Heart right ventricle (tissue), 16 donors: ENCODE results near the gene TCF3. TPM values are rescaled to one million over a fixed set of nuclear protein-coding genes. Genes with fewer than 3 reads are reported as not detected.
A peak's percentile ranks its signal among the peaks of the same experiment; 100 is the strongest.

ENCODE experiments used
- ATAC-seq, 8 donors: fragments of 200-7000 bp; cut with Tn5 transposase; one replicate each; pipeline ENCODE4 v1.9.1; 2020; ENCODE audit warnings: mild to moderate bottlenecking in 8 of 8, moderate library complexity in 8 of 8, moderate number of reproducible peaks in 1 of 8
- DNase-seq, 2 donors: peaks; one replicate each; pipeline ENCODE4 v3.0.0-alpha.2; 2020
- H3K27ac ChIP-seq, 10 donors: fragments of 200-600 bp; sonication (generic) in 2 of 10; one replicate each; pipeline versions ENCODE4 v1.5.0 to v1.8.0; 2020 to 2022; ENCODE audit warnings: mild to moderate bottlenecking in 3 of 10
- H3K27me3 ChIP-seq, 7 donors: fragments of 200-600 bp; one replicate each; pipeline ENCODE4 v1.8.0; 2021 to 2022; ENCODE audit warnings: mild to moderate bottlenecking in 2 of 7
- H3K36me3 ChIP-seq, 9 donors: fragments of 200-600 bp; sonication (generic) in 1 of 9; one replicate each; pipeline versions ENCODE4 v1.5.0 to v1.8.0; 2020 to 2022; ENCODE audit warnings: mild to moderate bottlenecking in 2 of 9
- H3K4me1 ChIP-seq, 9 donors: fragments of 200-600 bp; sonication (generic) in 1 of 9; one replicate each; pipeline versions ENCODE4 v1.5.0 to v1.8.0; 2020 to 2022; ENCODE audit warnings: mild to moderate bottlenecking in 4 of 9
- H3K4me3 ChIP-seq, 10 donors: fragments of 200-600 bp; sonication (generic) in 2 of 10; one replicate each; pipeline versions ENCODE4 v1.5.0 to v1.8.0; 2020 to 2022; ENCODE audit warnings: mild to moderate bottlenecking in 7 of 10, moderate library complexity in 2 of 10
- H3K9me3 ChIP-seq, 11 donors: fragments of 200-600 bp in 10 of 11; sonication (generic) in 2 of 11; one replicate each; pipeline versions ENCODE4 v1.5.0 to v1.8.0; 2013 to 2022; ENCODE audit warnings: mild to moderate bottlenecking in 2 of 11, control low read depth in 1 of 11, moderate library complexity in 1 of 11
- CTCF ChIP-seq, 9 donors: fragments of 200-600 bp; sonication (generic) in 2 of 9; IDR thresholded peaks; one replicate each; pipeline versions ENCODE4 v1.5.0 to v1.8.0; 2021 to 2022; ENCODE audit warnings: antibody characterized with exemption in 9 of 9, mild to moderate bottlenecking in 5 of 9, moderate library complexity in 1 of 9
- WGBS, 2 donors: extraction: QIAGEN DNeasy Blood & Tissue Kit; methylation state at CpG; one replicate each; pipeline ENCODE4 v1.1.7; 2013; ENCODE audit warnings: inconsistent platforms in 1 of 2; 5-methylcytosine and 5-hydroxymethylcytosine counted together
- intact Hi-C, 10 donors: fragments of 100-400 bp; cut with DNase I; formaldehyde crosslinking; loops; one replicate each; pipeline versions ENCODE4 v1.11.1 to v1.14.2; 2022
- polyA plus RNA-seq, 2 donors: library from polyadenylated mRNA; stranded (reverse); fragments of 200-250 nt; gene quantifications; one replicate each; pipeline ENCODE4 v1.2.3, GENCODE V29; 2013
- total RNA-seq, 10 donors: library from RNA; stranded (reverse); fragmentation: NEBNext Ultra II Directional in 3 of 10; extraction: Animal tissue kit (Norgen Biotek cat#: 25700) in 3 of 10; gene quantifications; one replicate each; pipeline versions ENCODE4 v1.2.1 to v1.2.4, GENCODE V29; 2021 to 2023
- donor health status: Arrhythmogenic right ventricular cardiomyopathy.
- donor health status: ischemic (EF 13 %, LVEDD 7.1; RV severe dilation, severe dysfunction).
- donor health status: healthy with polysubstance abuse.
- donor health status: DM: no; HTN: yes; CAD: no.
- donor health status: DM: no; HTN: no; CAD: no.
- donor health status: ischemic (EF 25% LVEDD 6.9; RV normal size, moderate dysfunction).
- donor health status: ischemic (EF 25% LVEDD 5.7; RV mildly dilated, moderate dysfunction).
- donor health status: healthy.
- donor health status: DM: yes; HTN: yes; CAD: no.
- donor health status: Ischemic cardiomyopathy.
- donor health status: ischemic (EF 35%, LVEDD 5.7; RV mildly dilated, moderate dysfunction).
- donor health status: nonischemic (EF 11% LVEDD 7.7; RV severe dilation, severe dysfunction).
- donor health status: DM: yes; HTN: yes; CAD: no.
- donor health status: PGD.
- donor health status: ischemic (EF 29% LVEDD 5.4; RV normal size, mild dysfunction).
- donor health status: nonischemic (EF 23%, LVEDD 6.1; RV moderate dilation, normal function).

Gene TCF3
- total and polyA plus RNA-seq, 12 donors: 12.4 to 38.1 (median 19.5) TPM

GRCh38 chr19:1675633-1676350 is 23.4 kb upstream of the TCF3 start:
- no peak for ATAC-seq
- TF ChIP-seq CTCF (IDR thresholded peaks at IDR 0.05): no peak
- H3K9me3 ChIP-seq: no peaks in the 10 kb centered on the region
- H3K4me1 ChIP-seq: peaks cover 2 to 19% (median 8%) of the 10 kb centered on the region in 9 donors
- DNase-seq: no peak
- no peaks in the 10 kb centered on the region for H3K36me3 ChIP-seq
- H3K4me3 ChIP-seq: peak overlapping the region in 1 of 10 donors; percentile 10
- intact Hi-C loops: loop anchor here in 4 of 10 donors (10.0 kb wide), 3 partner anchors 89 to 139 kb away; partner anchors contain the start of gene ATP8B3 (in 1 of the 4)
- H3K27me3 ChIP-seq: peaks cover 40 to 98% (median 96%) of the 10 kb centered on the region in 7 donors
- H3K27ac ChIP-seq: no peak overlapping the region
- 4 to 5% methylated on average over 61 to 62 of the region's 62 CpGs for WGBS, 2 donors

- no peak for TF ChIP-seq CTCF (IDR thresholded peaks at IDR 0.05)
- no peak for DNase-seq
- 30 to 34% methylated on average over 8 of the region's 8 CpGs for WGBS, 2 donors
These were observed 21.9 kb upstream of the TCF3 start for GRCh38 chr19:1674293-1674679.

GRCh38 chr19:1673645-1674292 is 21.4 kb upstream of the TCF3 start:
- no peak for ATAC-seq
- no peak for DNase-seq
- intact Hi-C loops: loop anchor here in 8 of 10 donors (2.0 to 10.0 kb wide), 7 partner anchors 66 to 141 kb away; partner anchors contain the start of genes UQCR11 (in 2 of the 8) and ATP8B3 (in 1 of the 8)
- Histone ChIP-seq H3K4me1 (peaks cover 2 to 22% (median 12%) of the 10 kb centered on the region in 9 donors), H3K9me3 (no peaks in the 10 kb centered on the region), H3K27ac (no peak overlapping the region), H3K27me3 (peaks cover 41 to 93% (median 91%) of the 10 kb centered on the region in 7 donors), H3K4me3 (no peak overlapping the region), H3K36me3 (no peaks in the 10 kb centered on the region)
- 38 to 47% methylated on average over 16 of the region's 16 CpGs for WGBS, 2 donors
- no peak for TF ChIP-seq CTCF (IDR thresholded peaks at IDR 0.05)

More at GRCh38 chr19:1674293-1674679, 21.9 kb upstream of the TCF3 start:
- H3K36me3 ChIP-seq: no peaks in the 10 kb centered on the region
- no peak overlapping the region for H3K27ac ChIP-seq
- no peak overlapping the region for H3K4me3 ChIP-seq
- intact Hi-C loops: loop anchor here in 7 of 10 donors (5.0 to 10.0 kb wide), 6 partner anchors 67 to 141 kb away; partner anchors contain the start of genes UQCR11 (in 2 of the 7) and ATP8B3 (in 1 of the 7)
- no peaks in the 10 kb centered on the region for H3K9me3 ChIP-seq
- H3K4me1 ChIP-seq: peaks cover 2 to 19% (median 8%) of the 10 kb centered on the region in 9 donors
- peak in 1 of 8 donors; percentile 23 for ATAC-seq
- H3K27me3 ChIP-seq: peaks cover 40 to 93% (median 91%) of the 10 kb centered on the region in 7 donors
